Colonic mucosa (tissue), 4 donors: ENCODE measurements around the gene CAPN5. TPM values are rescaled to one million over a fixed set of nuclear protein-coding genes. Genes with fewer than 3 reads are reported as not detected.

ENCODE experiments used
- DNase-seq: peaks from one replicate; pipeline ENCODE4 v3.0.0-alpha.2; 2020
- H3K27ac ChIP-seq: fragments of 200-600 bp; one replicate; pipeline ENCODE4 v1.8.0; 2021
- H3K27me3 ChIP-seq: fragments of 200-600 bp; one replicate; pipeline ENCODE4 v1.8.0; 2021
- H3K36me3 ChIP-seq: fragments of 200-600 bp; one replicate; pipeline ENCODE4 v1.8.0; 2021
- H3K4me1 ChIP-seq: fragments of 200-600 bp; one replicate; pipeline ENCODE4 v1.8.0; 2021; ENCODE audit warnings: mild to moderate bottlenecking
- H3K4me3 ChIP-seq: fragments of 200-600 bp; one replicate; pipeline ENCODE4 v1.8.0; 2021
- H3K9ac ChIP-seq, 2 donors: one replicate each; pipeline ENCODE4 v1.7.0; 2013; ENCODE audit warnings: control low read depth in 2 of 2, low read depth in 2 of 2, low read length in 2 of 2
- H3K9me3 ChIP-seq: fragments of 200-600 bp; one replicate; pipeline ENCODE4 v1.8.0; 2021
- intact Hi-C: fragments of 100-400 bp; cut with DNase I; formaldehyde crosslinking; loops from one replicate; pipeline ENCODE4 v1.14.1; 2022
- total RNA-seq, 2 donors: library from RNA; stranded (reverse); fragmentation: NEBNext Ultra II Directional in 1 of 2; extraction: Animal tissue kit (Norgen Biotek cat#: 25700) in 1 of 2; gene quantifications; one replicate each; pipeline ENCODE4 v1.2.1, GENCODE V29; 2021
- TF ChIP-seq, protein P1 (sequence below): fragments of 200-600 bp; IDR thresholded peaks from one replicate; pipeline ENCODE4 v1.8.0; 2022; ENCODE audit warnings: antibody characterized with exemption, mild to moderate bottlenecking
- donor health status: healthy.
- donor health status: DM: no; HTN: no; CAD: no.
- donor health status: DM: no; HTN: no; CAD: no.

The CAPN5 gene
- total RNA-seq, 2 donors from 2014 or later, result 258 to 267 TPM

DNA sequence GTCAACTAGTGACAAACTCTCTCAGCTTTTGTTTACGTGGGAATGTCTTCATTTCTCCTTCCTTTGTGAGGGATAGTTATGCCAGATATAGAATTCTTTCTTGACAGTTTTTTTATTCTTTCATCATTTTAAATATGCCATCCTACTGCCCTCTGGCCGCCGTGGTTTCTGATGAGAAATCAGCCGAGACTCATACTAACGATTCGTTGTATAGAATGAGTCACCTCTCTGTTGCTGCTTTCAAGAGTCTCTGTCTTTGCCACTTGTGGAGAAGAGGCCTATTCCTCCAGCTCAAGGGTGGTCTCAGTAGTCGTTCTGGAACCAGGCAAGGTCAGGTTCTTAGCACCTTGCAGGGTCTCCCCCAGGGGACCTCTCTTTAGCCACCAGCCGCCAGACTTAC is 69.3 kb downstream of the CAPN5 start:
- H3K36me3 ChIP-seq, result no peaks in the 10 kb centered on the region
- no peaks in the 10 kb centered on the region for H3K9me3 ChIP-seq
- no peak overlapping the region for H3K27ac ChIP-seq
- no peaks in the 10 kb centered on the region for H3K27me3 ChIP-seq
- DNase-seq, result no peak
- intact Hi-C loops, result no loop called here
- TF ChIP-seq, protein P1, sequence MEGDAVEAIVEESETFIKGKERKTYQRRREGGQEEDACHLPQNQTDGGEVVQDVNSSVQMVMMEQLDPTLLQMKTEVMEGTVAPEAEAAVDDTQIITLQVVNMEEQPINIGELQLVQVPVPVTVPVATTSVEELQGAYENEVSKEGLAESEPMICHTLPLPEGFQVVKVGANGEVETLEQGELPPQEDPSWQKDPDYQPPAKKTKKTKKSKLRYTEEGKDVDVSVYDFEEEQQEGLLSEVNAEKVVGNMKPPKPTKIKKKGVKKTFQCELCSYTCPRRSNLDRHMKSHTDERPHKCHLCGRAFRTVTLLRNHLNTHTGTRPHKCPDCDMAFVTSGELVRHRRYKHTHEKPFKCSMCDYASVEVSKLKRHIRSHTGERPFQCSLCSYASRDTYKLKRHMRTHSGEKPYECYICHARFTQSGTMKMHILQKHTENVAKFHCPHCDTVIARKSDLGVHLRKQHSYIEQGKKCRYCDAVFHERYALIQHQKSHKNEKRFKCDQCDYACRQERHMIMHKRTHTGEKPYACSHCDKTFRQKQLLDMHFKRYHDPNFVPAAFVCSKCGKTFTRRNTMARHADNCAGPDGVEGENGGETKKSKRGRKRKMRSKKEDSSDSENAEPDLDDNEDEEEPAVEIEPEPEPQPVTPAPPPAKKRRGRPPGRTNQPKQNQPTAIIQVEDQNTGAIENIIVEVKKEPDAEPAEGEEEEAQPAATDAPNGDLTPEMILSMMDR, result no peak
- H3K4me1 ChIP-seq, result no peaks in the 10 kb centered on the region
- H3K4me3 ChIP-seq, result no peak overlapping the region
- H3K9ac ChIP-seq, result no peak overlapping the region

DNA sequence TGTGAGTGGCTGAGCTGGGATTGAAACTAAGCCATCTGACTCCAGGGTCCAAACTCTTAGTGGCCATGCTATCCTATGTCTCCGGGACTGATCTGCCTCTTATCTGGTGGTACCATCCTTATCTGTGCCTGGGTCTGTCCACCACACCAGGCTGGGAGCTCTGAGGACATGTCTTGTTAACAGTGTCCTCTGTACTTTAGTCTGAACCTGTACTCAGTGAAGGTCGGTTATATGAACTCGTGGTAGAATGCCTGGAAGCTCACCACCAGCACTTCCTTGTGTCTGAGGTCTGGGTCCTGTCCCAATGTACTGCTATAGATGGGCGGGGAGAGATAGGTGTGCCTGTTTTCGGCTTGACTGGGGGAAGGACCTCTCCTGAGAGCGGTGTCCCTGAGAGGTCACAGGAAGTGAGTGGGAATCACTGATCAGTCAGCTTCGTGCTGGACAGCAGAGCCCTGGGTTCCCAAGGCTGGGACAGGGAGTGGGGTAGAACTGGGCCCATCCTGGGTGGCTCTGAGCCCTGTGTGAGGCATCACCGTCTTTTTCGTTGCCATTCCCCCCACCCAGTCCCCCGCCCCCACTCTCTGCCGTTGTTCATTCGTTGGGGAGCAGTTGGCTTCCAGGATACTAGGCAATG is 70.1 kb downstream of the CAPN5 start:
- intact Hi-C loops, result no loop called here
- DNase-seq, result no peak
- no peaks in the 10 kb centered on the region for H3K4me1 ChIP-seq
- H3K27ac ChIP-seq, result no peak overlapping the region
- H3K4me3 ChIP-seq, result no peak overlapping the region
- H3K9ac ChIP-seq, result no peak overlapping the region
- TF ChIP-seq, protein P1, result no peak
- H3K36me3 ChIP-seq, result no peaks in the 10 kb centered on the region
- no peaks in the 10 kb centered on the region for H3K9me3 ChIP-seq
- no peaks in the 10 kb centered on the region for H3K27me3 ChIP-seq

DNA sequence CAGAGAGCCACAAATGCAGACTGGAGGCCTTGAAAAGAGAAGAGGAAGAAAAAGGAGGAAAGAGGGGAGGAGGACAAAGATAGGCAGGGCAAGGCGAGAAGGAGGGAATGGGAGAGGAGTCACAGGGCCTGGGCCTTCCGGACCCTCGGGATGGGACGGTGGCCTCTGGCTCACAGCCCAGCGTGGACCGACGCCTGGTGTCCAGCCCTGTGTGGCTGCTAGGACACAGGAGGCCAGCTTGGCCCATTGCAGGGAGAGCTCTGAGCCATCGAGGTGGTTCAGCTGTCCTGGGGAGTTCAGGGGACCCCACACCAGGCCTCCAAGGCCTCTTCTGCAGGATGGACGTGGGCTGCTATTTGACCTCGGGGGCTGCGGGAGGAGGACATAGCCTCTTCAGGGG is 70.7 kb downstream of the CAPN5 start:
- TF ChIP-seq, protein P1, result no peak
- Histone ChIP-seq H3K4me3 (no peak overlapping the region), H3K4me1 (no peaks in the 10 kb centered on the region), H3K27me3 (no peaks in the 10 kb centered on the region), H3K9me3 (no peaks in the 10 kb centered on the region), H3K36me3 (no peaks in the 10 kb centered on the region), H3K9ac (no peak overlapping the region), H3K27ac (no peak overlapping the region)
- no peak for DNase-seq
- intact Hi-C loops, result no loop called here

DNA sequence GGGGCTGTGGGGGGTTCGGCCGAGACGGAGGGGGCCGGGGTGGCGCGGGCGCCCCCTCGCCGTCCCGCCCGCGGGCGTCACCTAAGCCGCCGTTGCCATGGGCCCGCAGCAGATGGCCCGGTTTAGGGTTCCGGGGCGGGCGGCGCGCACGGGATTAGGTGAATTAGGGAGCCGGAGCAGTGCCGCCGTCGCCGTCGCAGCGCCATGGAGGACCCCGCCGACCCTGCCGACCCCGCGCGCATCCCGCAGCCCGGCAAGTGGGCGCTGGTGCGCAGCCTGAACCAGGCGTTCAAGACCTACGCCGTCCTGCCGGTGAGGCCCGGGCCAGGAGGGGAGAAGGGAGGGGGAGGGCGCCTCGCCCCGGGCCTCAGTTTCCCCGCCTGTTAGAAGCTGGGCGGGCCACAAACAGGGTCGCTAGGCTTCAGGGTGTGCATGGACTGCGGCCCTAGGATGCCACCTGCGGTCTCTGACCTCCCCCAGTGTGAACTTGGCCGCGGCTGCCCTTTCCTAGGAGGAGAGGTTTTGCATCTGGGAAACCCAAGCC is 71.4 kb downstream of the CAPN5 start:
- H3K27me3 ChIP-seq, result no peaks in the 10 kb centered on the region
- DNase-seq, result no peak
- no peaks in the 10 kb centered on the region for H3K4me1 ChIP-seq
- TF ChIP-seq, protein P1, result no peak
- H3K9ac ChIP-seq, result no peak overlapping the region
- intact Hi-C loops, result no loop called here
- H3K27ac ChIP-seq, result no peak overlapping the region
- no peaks in the 10 kb centered on the region for H3K36me3 ChIP-seq
- H3K4me3 ChIP-seq, result no peak overlapping the region
- H3K9me3 ChIP-seq, result no peaks in the 10 kb centered on the region

DNA sequence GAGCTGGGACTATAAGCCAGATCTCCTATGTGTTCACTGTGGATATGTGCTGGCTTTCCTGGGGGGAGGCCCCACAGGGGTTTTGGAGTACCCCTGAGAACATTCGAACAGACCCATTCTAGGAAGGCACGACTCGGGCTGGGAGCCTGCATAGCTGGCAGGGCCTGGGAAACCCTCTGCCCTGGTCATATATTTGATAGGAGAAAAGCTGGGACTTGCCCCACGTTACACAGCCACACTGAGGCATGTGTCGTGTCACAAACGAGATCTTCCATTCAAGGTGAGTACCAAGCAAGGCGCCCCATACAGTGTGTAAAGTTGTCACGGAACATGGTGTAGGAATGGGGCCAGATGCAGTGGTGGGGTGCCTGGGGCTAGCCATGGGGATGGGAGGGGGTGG is 72.4 kb downstream of the CAPN5 start:
- TF ChIP-seq, protein P1, result no peak
- Histone ChIP-seq H3K9ac (no peak overlapping the region), H3K4me1 (no peaks in the 10 kb centered on the region), H3K9me3 (no peaks in the 10 kb centered on the region), H3K27me3 (no peaks in the 10 kb centered on the region), H3K27ac (no peak overlapping the region), H3K36me3 (no peaks in the 10 kb centered on the region), H3K4me3 (no peak overlapping the region)
- DNase-seq, result no peak
- intact Hi-C loops, result no loop called here
